Testis (tissue), 5 donors: ENCODE measurements around the gene LSP1. TPM values are rescaled to one million over a fixed set of nuclear protein-coding genes. Genes with fewer than 3 reads are reported as not detected.
"Not testable (repeated sequence)": the region's sequence is repeated elsewhere in the genome, so short reads cannot be mapped to it uniquely, and the experiment has no call there.

Source experiments
- DNase-seq: peaks from one replicate; pipeline ENCODE4 v3.0.0-alpha.2; 2019
- H3K27ac ChIP-seq, 2 donors: fragments of 200-600 bp; sonication (generic); one replicate each; pipeline ENCODE4 v1.5.1; 2019
- H3K27me3 ChIP-seq: fragments of 200-600 bp; sonication (generic); one replicate; pipeline ENCODE4 v1.5.1; 2019
- H3K36me3 ChIP-seq: fragments of 200-600 bp; sonication (generic); one replicate; pipeline ENCODE4 v1.5.1; 2017; ENCODE audit warnings: low read depth; ENCODE audit errors: missing control alignments
- H3K4me1 ChIP-seq: fragments of 200-600 bp; sonication (generic); one replicate; pipeline ENCODE4 v1.5.1; 2019
- H3K4me3 ChIP-seq, 2 donors: fragments of 200-600 bp; sonication (generic); one replicate each; pipeline ENCODE4 v1.5.1; 2017 to 2019
- H3K9me3 ChIP-seq: fragments of 200-600 bp; sonication (generic); one replicate; pipeline ENCODE4 v1.5.1; 2017
- POLR2A ChIP-seq: fragments of 450-650 bp; IDR thresholded peaks from one replicate; pipeline ENCODE4 v1.6.1; 2017; ENCODE audit warnings: antibody characterized with exemption, mild to moderate bottlenecking, moderate library complexity
- WGBS, 2 donors: methylation state at CpG; one replicate each; pipeline ENCODE4 v1.1.5; 2018; 5-methylcytosine and 5-hydroxymethylcytosine counted together
- intact Hi-C: fragments of 100-400 bp; cut with DNase I; formaldehyde crosslinking; loops from one replicate; pipeline ENCODE4 v1.15.1; 2023; ENCODE audit warnings: low total_unique reads
- long read RNA-seq, 2 donors: transcript quantifications; one replicate each; lab custom pipeline, GENCODE V29; 2026
- polyA plus RNA-seq: library from polyadenylated mRNA; stranded (reverse); fragments of 350-450 nt; fragmentation: Illumina TruSeq; extraction: RNeasy Lipid Tissue Mini Kit (QIAGEN cat#74804); gene quantifications from one replicate; pipeline ENCODE4 v1.2.3, GENCODE V29; 2014; ENCODE audit warnings: low read depth, low replicate concordance; ENCODE audit not compliant: insufficient read depth
- total RNA-seq, 2 donors: library from RNA; depleted of rRNA; stranded (reverse); fragments of >200 nt; gene quantifications; one replicate each; pipeline ENCODE4 v1.2.3, GENCODE V29; 2016
- TF ChIP-seq, protein P1 (sequence below), 3 experiments: fragments of 450-650 bp in 2 of 3; fragments of 200-600 bp in 1 of 3; sonication (generic) in 1 of 3; IDR thresholded peaks; one replicate each; pipeline ENCODE4 v1.5.1; 2016 to 2019; ENCODE audit warnings: antibody characterized with exemption in 3 of 3, mild to moderate bottlenecking in 2 of 3, moderate library complexity in 1 of 3

The LSP1 gene, protein sequence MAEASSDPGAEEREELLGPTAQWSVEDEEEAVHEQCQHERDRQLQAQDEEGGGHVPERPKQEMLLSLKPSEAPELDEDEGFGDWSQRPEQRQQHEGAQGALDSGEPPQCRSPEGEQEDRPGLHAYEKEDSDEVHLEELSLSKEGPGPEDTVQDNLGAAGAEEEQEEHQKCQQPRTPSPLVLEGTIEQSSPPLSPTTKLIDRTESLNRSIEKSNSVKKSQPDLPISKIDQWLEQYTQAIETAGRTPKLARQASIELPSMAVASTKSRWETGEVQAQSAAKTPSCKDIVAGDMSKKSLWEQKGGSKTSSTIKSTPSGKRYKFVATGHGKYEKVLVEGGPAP
- 10 to 100 TPM; 13.0 to 19.9 TPM for total RNA-seq
- polyA plus RNA-seq, result 50.1 TPM
- long read RNA-seq, donor 1, partial matches to known transcripts, result 5,596 of 8,114 reads
- long read RNA-seq, donor 1, other reads (novel, unspliced or antisense), result 2,518 of 8,114 reads
- long read RNA-seq, donor 2, partial matches to known transcripts, result 0 of 1 reads
- long read RNA-seq, donor 2, other reads (novel, unspliced or antisense), result 0 of 1 reads

DNA sequence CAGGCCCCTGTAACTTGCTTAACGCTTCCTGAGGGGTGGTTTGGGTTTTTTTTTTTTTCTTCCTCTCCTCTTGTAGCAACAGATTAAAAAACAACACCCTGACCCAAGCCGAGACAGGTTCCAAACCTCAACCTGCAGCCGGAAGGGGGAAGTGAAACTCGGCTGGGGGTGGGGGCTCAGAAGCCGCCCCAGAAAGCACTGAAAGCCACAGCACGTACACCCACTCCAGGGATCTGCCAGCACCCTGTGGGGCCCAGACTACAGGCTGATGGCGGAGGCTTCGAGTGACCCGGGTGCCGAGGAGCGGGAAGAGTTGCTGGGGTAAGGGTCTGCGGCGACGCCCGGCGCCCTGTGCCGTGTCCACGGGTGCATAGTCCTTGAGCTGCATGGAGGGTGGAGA, at the start of gene LSP1:
Gene LSP1, plus strand, starts transcription at position 208 of the 400 bp plus-strand sequence. Its CDS starts 61 bp downstream, at position 269.
- no peak for DNase-seq
- Histone ChIP-seq H3K27ac (no peak within 1 kb of the TSS), H3K4me3 (no peak within 1 kb of the TSS), H3K36me3 (no peaks in the 10 kb centered on the region), H3K9me3 (no peaks in the 10 kb centered on the region), H3K27me3 (no peaks in the 10 kb centered on the region), H3K4me1 (peaks cover 10% of the 10 kb centered on the region)
- intact Hi-C loops, result no loop called here
- TF ChIP-seq POLR2A, result no peak
- TF ChIP-seq, protein P1, sequence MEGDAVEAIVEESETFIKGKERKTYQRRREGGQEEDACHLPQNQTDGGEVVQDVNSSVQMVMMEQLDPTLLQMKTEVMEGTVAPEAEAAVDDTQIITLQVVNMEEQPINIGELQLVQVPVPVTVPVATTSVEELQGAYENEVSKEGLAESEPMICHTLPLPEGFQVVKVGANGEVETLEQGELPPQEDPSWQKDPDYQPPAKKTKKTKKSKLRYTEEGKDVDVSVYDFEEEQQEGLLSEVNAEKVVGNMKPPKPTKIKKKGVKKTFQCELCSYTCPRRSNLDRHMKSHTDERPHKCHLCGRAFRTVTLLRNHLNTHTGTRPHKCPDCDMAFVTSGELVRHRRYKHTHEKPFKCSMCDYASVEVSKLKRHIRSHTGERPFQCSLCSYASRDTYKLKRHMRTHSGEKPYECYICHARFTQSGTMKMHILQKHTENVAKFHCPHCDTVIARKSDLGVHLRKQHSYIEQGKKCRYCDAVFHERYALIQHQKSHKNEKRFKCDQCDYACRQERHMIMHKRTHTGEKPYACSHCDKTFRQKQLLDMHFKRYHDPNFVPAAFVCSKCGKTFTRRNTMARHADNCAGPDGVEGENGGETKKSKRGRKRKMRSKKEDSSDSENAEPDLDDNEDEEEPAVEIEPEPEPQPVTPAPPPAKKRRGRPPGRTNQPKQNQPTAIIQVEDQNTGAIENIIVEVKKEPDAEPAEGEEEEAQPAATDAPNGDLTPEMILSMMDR (IDR thresholded peaks at IDR 0.05), result no peak
- 88 to 97% methylated on average over 18 of the region's 18 CpGs for WGBS, 2 donors

DNA sequence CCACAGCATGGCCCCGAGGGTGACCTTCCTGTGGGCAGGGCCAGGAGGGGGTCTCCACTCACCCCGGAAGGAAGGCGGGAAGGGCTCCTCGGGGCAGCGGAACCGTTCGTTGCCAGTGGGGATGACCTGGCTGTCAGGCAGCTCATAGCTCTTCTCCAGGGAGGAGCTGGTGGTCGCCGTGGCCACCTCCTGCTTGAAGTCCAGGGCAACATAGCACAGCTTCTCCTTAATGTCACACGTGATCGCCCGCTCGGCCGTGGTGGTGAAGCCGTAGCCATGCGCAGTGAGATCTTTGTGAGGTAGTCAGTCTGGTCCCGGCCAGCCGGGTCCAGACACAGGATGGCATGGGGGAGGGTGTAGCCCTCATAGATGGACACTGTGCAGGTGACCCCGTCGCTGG, 49.6 kb upstream of the LSP1 start:
- Histone ChIP-seq H3K4me1 (peaks cover 17% of the 10 kb centered on the region), H3K36me3 (no peaks in the 10 kb centered on the region), H3K9me3 (no peaks in the 10 kb centered on the region), H3K27me3 (no peaks in the 10 kb centered on the region), H3K27ac (no peak overlapping the region), H3K4me3 (no peak overlapping the region)
- TF ChIP-seq, protein P1 (IDR thresholded peaks at IDR 0.05), result no peak
- no peak for TF ChIP-seq POLR2A
- no peak for DNase-seq
- WGBS, 2 donors, result 80 to 93% methylated on average over 9 to 20 of the region's 20 CpGs
- intact Hi-C loops, result no loop called here

DNA sequence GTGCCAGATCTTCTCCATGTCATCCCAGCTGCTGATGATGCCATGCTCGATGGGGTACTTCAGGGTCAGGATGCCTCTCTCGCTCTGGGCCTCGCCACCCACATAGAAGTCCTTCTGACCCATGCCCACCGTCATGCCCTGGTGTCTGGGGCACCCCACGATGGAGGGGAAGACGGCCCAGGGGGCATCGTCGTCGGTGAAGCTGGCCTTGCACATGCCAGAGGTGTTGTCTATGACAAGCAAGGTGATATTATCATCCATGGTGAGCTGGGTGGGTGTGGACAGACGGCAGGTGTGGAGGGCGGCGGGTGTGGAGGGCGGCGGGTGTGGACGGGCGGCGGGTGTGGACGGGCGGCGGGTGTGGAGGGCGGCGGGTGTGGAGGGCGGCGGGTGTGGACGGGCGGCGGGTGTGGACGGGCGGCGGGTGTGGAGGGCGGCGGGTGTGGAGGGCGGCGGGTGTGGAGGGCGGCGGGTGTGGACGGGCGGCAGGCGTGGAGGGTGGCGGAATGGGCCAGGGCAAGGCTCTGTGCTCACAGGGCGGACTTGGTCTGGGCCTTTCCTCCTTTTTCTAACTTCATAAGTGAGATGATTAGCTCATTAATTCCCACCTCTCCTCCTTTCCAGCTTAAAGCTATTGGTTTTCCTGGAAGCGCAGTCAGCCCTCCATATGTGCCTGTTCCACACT, 48.9 kb upstream of the LSP1 start:
- peaks cover 17% of the 10 kb centered on the region for H3K4me1 ChIP-seq
- intact Hi-C loops, H3K27me3 ChIP-seq, H3K4me3 ChIP-seq, DNase-seq, H3K9me3 ChIP-seq, H3K27ac ChIP-seq, H3K36me3 ChIP-seq: not testable (repeated sequence)
- 79 to 95% methylated on average over 23 to 37 of the region's 42 CpGs for WGBS, 2 donors

DNA sequence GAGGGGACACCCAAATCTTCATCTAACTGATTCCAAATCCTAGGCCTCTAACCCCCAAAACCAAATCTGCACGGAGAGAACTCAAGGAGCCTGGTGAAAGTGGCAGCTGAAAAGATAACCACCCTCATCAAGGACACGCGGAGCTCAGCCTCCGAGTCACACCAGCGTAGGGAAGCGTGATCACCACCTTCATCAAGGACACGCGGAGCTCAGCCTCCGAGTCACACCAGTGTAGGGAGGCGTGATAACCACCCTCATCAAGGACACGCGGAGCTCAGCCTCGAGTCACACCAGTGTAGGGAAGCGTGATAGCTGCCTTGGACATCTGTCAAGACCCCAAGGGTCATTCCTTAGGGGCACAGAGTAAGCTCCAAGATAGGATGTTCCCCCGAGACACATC, 47.4 kb upstream of the LSP1 start:
- H3K36me3 ChIP-seq, result no peaks in the 10 kb centered on the region
- WGBS, 2 donors, result 70 to 73% methylated on average over 13 to 15 of the region's 15 CpGs
- no peaks in the 10 kb centered on the region for H3K27me3 ChIP-seq
- peak; percentile 45 for DNase-seq
- no peak overlapping the region for H3K4me3 ChIP-seq
- H3K4me1 ChIP-seq, result peaks cover 17% of the 10 kb centered on the region
- H3K9me3 ChIP-seq, result no peaks in the 10 kb centered on the region
- intact Hi-C loops, result no loop called here
- peak overlapping the region; percentile 39 to 54 for H3K27ac ChIP-seq
- no peak for TF ChIP-seq POLR2A

DNA sequence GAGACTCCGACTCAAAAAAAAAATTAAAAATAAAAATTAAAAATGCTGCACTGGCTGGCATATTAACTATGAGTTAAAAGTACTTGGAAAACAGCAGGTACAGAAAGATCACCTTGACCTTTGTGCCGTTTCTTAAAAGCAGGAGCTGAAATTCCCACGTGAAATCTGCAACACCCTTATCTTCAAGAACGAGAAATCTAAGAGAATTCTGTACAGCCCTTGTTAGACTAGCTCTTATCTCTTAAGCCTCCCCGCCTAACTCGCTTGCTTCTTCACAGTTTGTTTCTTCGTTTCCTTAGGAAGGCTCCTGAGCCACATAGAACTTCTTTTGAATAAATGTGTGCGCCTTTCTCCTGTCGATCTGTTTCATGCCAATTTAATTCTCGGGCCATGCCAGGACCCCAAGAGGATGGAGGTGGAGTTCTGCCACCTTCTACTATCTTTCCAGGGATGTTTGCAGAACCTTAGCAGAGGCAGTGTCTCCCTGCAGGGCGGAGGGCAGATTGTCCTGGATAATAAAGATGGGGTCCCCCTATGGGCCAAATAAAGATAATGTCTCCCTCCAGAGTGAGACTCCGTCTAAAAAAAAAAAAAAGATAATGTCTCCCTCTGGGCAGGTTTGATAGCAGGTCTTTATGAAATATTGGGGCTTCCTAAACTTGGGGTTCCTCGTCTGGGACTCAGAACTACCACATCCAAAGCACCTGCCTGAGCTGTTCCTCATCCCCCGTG, 45.5 kb upstream of the LSP1 start:
- Histone ChIP-seq H3K36me3 (no peaks in the 10 kb centered on the region), H3K4me3 (no peak overlapping the region), H3K27me3 (no peaks in the 10 kb centered on the region), H3K4me1 (peaks cover 11% of the 10 kb centered on the region), H3K9me3 (no peaks in the 10 kb centered on the region), H3K27ac (peak overlapping the region; percentile 34 to 70)
- 56% methylated on average over 14 of the region's 14 CpGs for WGBS, 2 donors
- TF ChIP-seq POLR2A, result no peak
- TF ChIP-seq, protein P1 (IDR thresholded peaks at IDR 0.05), result no peak
- intact Hi-C loops, result no loop called here
- DNase-seq, result peak; percentile 67
